ENCODE results near the gene CNPPD1.

GRCh38 chr2:219198974-219199373 is 22.2 kb upstream of the CNPPD1 start:
- no peak for TF ChIP-seq POLR2AphosphoS5 (IDR thresholded peaks at IDR 0.05; ENCODE audit: low read depth, low read length)
- TF ChIP-seq PAX5 (IDR thresholded peaks at IDR 0.05; ENCODE audit: insufficient read depth, low read length, severe bottlenecking) = no peak
- no peak for TF ChIP-seq TAF1 (IDR thresholded peaks at IDR 0.05; ENCODE audit: low read depth, low read length)
- no peak for TF ChIP-seq POLR2A (IDR thresholded peaks at IDR 0.05; ENCODE audit: low read depth, low read length)

Data from GM12891 (cell line).